Measurements from ENCODE around the gene KRT84.

DNA sequence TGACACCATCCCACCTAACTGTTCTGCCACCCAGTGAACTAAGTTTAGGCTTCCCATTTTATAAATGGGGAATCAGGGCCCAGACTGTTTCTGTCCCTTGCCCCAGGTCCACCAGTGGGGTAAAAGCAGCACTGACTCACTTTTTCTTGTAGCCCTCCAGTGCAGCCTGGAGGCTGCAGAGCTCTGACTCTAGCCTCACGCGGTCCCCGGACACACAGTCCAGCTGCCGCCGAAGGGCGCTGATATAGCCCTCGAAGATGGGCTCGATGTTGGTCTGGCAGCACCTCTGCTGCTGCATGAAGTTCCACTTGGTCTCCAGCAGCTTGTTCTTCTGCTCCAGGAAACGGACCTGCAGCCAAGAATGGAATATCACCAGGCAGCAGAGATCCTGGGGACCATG lies 18.1 kb upstream of the KRT84 start:
- TF ChIP-seq, protein P1, sequence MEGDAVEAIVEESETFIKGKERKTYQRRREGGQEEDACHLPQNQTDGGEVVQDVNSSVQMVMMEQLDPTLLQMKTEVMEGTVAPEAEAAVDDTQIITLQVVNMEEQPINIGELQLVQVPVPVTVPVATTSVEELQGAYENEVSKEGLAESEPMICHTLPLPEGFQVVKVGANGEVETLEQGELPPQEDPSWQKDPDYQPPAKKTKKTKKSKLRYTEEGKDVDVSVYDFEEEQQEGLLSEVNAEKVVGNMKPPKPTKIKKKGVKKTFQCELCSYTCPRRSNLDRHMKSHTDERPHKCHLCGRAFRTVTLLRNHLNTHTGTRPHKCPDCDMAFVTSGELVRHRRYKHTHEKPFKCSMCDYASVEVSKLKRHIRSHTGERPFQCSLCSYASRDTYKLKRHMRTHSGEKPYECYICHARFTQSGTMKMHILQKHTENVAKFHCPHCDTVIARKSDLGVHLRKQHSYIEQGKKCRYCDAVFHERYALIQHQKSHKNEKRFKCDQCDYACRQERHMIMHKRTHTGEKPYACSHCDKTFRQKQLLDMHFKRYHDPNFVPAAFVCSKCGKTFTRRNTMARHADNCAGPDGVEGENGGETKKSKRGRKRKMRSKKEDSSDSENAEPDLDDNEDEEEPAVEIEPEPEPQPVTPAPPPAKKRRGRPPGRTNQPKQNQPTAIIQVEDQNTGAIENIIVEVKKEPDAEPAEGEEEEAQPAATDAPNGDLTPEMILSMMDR (conservative IDR thresholded peaks at IDR 0.05), result no peak
- no peak for TF ChIP-seq EZH2 (IDR thresholded peaks at IDR 0.05; ENCODE audit: low read depth)
